GM11168 (cell line): Measurements from ENCODE around the gene SPIN2A.
"Not testable (repeated sequence)": the region's sequence is repeated elsewhere in the genome, so short reads cannot be mapped to it uniquely, and the experiment has no call there.

ENCODE experiments used
- in situ Hi-C: fragments of 300-500 bp; cut with MboI; formaldehyde crosslinking; loops from one replicate; pipeline ENCODE4 v1.12.0; 2022; ENCODE audit warnings: low sequenced_read_pairs; ENCODE audit not compliant: unreplicated experiment

SPIN2A gene

DNA sequence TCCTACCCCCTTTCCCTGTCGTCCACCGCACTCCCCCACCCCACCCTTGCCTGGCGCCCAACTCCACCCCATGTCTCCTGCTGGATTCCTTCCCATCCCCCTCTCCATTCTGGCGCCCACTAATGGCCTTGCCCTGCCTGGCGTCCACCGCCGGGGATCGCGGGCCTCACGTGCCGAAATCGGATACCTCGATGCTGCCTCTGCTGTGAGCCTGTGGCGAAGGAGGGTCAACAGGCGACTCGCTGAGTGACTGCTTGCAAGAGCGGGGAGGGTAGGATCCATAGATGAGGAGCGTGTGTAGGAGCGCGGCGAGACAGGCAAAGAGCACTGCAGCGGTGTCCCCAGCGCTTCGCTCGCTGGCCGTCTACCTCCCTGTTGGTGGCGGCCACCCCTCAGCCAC, at the start of gene SPIN2A:
Gene SPIN2A, minus strand, starts transcription at position 325 of the 400 bp plus-strand sequence. CDS start 800 bp downstream, outside the sequence.
- in situ Hi-C loops: not testable (repeated sequence)

- in situ Hi-C loops: no loop called here
Measured at GRCh38 chrX:57178605-57179004, 41.4 kb upstream of the SPIN2A start.

- in situ Hi-C loops: no loop called here
Measured at GRCh38 chrX:57177070-57177469, 39.9 kb upstream of the SPIN2A start.

DNA sequence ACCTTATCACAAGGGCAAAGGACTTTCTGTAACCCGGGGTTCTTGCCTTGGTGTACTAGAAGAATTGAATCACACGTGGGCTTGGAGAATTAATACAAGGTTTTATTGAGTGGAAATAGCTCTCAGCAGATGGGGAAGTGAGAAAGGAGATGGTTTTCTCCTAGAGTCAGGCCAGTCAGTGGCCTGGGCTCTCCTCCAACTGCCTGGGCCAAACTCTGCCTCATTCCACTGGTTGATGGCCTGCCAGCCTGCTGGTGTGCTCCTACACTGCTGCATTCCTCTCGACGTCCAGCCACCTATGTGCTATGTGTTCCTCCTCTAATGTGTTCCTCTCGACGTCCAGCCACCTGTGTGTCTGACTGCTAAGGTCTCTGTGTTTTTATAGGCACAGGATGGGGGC, 35.3 kb upstream of the SPIN2A start:
- in situ Hi-C loops: no loop called here

GRCh38 chrX:57156397-57157049, 19.3 kb upstream of the SPIN2A start:
- in situ Hi-C loops: no loop called here

DNA sequence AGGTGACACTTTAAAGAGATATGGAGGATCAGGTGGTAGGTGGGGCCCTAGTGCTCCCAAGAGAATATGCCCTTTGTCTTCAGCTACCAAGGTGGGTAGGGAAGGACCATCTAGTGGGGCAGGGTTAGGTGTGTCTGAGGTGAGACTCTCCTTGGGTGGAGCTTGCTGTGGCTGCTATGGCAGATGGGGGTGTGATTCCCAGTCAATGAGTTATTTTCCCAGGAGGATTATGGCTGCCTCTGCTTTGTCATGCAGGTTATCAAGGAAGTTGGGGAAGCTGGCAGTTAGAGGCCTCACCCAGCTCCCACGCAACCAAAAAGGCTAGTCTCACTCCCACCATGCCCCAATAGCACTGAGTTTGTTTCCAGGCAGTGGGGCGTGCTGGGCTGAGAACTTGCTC, 18.0 kb upstream of the SPIN2A start:
- in situ Hi-C loops: no loop called here

DNA sequence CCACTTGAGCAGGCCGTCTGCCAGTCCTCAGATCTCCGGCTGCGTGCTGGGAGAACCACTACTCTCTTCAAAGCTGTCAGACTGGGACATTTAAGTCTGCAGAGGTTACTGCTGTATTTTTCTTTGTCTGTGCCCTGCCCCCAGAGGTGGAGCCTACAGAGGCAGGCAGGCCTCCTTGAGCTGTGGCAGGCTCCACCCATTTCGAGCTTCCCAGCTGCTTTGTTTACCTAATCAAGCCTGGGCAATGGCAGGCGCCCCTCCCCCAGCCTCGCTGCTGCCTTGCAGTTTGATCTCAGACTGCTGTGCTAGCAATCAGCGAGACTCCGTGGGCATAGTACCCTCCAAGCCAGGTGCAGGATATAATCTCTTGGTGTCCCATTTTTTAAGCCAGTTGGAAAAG, 15.0 kb upstream of the SPIN2A start:
- in situ Hi-C loops: not testable (repeated sequence)

- in situ Hi-C loops: no loop called here
Measured at GRCh38 chrX:57138674-57139073, 1.5 kb upstream of the SPIN2A start.

GRCh38 chrX:57137501-57137900, 304 bp upstream of the SPIN2A start:
- in situ Hi-C loops: no loop called here

DNA sequence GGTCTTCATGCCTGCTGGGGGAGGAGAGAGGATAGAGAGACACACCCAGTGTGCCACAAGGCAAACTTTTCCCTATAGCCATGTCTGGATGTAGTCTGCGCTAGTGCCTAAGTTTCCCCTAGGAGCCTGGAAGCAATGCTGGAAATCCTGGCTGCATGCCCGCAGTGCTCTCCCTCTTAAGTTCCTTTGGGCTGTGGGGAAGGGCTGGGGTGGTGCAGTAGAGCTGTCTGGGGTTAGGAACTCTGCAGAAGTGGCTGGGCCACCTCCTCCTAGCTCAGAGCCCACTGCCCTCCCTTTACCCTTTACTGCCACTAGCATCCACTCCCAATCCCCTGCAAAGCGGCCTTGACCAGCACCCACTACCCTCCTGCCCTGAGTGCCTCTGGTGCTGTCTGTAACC, 608 bp downstream of the SPIN2A start:
- in situ Hi-C loops: not testable (repeated sequence)

DNA sequence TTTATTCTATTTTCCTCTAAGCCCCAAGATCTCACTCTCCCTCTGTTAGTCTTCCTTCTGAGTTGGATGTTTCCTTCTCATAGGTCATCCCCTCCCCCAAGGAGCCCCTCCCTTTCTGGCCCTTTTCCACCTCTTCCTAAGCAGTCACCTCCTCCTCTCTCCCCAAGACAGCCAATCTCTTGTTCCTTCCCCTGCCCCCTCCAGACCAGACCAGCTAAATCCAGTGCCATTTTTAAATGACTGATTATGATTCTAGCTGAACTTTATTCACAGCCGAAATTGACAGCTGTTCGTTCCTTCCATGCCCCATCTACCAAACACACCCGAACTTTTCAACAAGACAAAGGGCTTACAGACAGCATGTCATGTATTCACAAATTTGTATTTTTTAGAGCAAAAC, 1.9 kb downstream of the SPIN2A start:
- in situ Hi-C loops: no loop called here

DNA sequence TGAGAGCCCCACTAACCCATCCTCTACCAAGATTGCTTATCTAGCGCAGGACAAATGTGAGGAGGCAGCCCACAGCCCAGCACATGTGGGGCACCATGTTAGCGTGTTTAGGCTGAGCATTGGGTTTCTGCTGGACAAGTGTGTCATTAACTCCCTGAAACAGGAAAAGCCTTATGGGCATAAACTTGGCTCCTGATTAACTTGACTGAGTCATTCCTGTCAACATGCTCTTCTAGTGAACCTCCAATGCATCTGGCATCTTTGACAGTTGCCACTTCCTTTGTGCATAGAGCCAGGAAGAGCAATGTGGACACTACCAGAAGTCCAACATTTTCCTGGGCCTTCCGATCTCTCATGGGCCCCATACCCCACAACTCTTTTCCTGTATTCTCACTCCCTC, 2.5 kb downstream of the SPIN2A start:
- in situ Hi-C loops: no loop called here

GRCh38 chrX:57133706-57134105, 3.5 kb downstream of the SPIN2A start:
- in situ Hi-C loops: no loop called here

DNA sequence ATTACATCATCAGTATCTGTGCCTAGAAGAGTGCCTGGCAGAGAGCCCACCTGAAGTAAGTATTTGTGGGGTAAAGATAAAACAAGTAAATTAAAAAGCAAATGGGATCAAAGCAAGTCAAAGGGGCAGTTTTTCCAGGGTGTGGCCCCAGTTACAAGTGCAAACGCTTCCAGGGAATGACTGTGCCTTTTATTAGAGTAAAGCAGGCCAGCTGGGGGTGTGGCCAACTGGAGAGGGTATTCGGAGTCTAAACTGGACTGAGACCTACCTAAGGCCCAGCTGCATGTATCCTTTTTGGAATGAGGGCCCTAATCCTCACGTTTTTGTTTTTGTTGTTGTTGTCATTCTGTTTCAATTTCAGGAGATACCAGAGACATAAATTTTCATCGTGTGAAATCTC, 3.9 kb downstream of the SPIN2A start:
- in situ Hi-C loops: not testable (repeated sequence)

- in situ Hi-C loops: no loop called here
Measured at GRCh38 chrX:57132046-57132445, 5.2 kb downstream of the SPIN2A start.

- in situ Hi-C loops: no loop called here
Measured at GRCh38 chrX:57121816-57122215, 15.4 kb downstream of the SPIN2A start.

GRCh38 chrX:57121162-57121755, 15.9 kb downstream of the SPIN2A start, which contains the start of gene SPIN2B:
Gene SPIN2B (minus strand): TSS chrX:57121548.
- in situ Hi-C loops: no loop called here

DNA sequence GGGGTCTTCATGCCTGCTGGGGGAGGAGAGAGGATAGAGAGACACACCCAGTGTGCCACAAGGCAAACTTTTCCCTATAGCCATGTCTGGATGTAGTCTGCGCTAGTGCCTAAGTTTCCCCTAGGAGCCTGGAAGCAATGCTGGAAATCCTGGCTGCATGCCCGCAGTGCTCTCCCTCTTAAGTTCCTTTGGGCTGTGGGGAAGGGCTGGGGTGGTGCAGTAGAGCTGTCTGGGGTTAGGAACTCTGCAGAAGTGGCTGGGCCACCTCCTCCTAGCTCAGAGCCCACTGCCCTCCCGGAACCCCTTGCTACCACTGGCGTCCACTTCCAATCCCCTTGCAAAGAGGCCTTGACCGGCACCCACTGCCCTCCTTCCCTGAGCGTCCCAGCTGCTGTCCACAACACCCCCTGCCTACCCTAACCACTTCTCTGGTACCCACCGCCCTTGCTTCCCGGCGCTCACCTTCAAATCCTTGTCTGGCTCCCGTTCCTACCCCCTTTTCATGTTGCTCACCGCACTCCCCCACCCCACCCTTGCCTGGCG, 16.5 kb downstream of the SPIN2A start:
- in situ Hi-C loops: not testable (repeated sequence)

GRCh38 chrX:57119416-57119815, 17.8 kb downstream of the SPIN2A start:
- in situ Hi-C loops: no loop called here

GRCh38 chrX:57117566-57117965, 19.6 kb downstream of the SPIN2A start:
- in situ Hi-C loops: not testable (repeated sequence)

DNA sequence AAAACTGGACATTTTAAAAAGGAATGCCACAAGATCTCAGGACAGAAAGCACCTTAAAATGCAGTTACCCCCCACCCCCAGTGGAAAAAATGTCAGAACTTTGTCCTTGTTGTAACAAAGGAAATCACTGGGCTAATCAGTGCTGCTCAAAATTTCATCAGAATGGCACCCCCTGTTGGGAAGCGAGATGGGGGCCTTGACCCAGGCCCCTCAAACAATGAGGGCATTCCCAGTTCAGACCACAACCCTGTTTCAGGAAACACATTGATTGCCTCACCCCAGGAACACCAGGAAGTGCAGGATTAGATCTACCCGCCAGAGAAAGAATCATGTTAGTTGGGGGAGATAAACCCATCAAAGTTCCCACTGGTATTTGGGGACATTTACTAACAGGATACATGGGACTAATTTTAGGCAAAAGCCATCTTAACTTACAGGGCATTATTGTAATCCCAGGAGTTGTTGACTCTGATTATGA, 32.2 kb downstream of the SPIN2A start:
- in situ Hi-C loops: no loop called here

GRCh38 chrX:57104406-57104805, 32.8 kb downstream of the SPIN2A start:
- in situ Hi-C loops: no loop called here
